NCI-H2107 (cell line): ENCODE measurements around the gene LINC01488.

Experiments used
- DNase-seq: peaks from one replicate; lab custom pipeline; 2025; lab: John Stamatoyannopoulos, UW

Gene LINC01488

DNA sequence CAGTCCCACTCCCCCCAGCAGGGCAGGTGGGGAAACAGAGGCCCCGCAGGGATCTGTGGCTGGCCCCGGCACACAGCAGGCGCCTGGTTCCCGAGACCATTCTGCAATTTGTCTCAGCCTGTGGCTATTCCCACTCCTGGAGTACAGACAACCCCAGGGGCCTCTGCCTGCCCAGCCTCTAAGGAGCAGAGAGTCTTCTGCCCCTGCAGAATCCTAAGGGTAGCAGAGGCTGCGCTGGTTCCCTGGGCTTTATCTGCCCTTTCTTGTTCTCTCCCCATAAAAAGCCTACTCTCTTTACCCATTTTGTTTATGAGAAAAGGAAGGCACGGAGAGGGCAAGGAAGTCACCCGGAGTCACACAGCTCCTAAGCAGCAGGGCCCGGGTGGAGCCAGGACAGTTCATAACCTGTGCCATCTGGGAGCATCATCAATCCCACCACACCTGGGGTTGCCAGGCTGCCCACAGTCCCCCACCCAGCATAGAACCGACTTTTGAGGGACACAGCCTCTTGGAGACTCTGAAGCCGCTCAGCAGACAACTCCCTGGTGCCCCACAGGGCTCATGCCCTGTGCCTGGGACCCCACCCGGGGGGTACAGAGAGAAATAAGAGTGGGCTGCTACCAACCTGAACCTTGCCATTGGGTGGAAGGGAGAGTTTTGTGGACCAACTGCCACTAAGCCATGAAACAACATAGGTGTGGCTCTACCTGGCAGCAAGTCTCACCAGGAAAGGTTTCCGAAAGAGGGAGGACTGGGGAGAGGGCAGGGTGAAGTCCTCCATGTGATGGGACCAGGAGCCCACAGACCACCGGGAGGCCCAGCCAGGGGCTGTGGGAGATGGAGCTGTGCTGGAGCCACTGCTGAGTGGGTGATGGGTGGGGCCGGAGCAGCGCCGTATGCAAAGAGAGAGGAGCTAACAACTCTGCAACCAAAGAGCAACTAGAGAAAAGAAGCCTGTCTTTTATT, 17.2 kb upstream of the LINC01488 start:
- DNase-seq = no peak

GRCh38 chr11:69465236-69466000, 16.0 kb upstream of the LINC01488 start:
- DNase-seq = no peak

DNA sequence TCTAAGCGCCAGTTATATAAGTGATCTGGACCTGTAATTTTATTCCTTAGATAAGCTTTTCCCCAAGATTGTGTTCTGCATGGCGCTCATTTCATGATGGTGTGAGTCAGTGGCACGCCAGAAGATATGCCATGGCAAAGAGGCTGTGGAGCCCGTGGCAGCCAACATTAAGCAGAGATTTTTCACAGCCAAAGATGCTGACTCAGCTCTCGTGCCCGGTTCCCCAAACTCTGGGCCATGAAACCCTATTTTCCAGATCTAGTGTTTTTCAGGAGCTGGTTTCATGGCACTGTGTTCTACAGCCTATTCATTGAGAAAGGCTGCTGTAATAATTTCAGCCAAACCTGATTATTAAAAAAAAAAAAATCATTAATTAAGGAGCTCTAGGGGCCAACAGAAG, 15.4 kb upstream of the LINC01488 start:
- no peak for DNase-seq

DNA sequence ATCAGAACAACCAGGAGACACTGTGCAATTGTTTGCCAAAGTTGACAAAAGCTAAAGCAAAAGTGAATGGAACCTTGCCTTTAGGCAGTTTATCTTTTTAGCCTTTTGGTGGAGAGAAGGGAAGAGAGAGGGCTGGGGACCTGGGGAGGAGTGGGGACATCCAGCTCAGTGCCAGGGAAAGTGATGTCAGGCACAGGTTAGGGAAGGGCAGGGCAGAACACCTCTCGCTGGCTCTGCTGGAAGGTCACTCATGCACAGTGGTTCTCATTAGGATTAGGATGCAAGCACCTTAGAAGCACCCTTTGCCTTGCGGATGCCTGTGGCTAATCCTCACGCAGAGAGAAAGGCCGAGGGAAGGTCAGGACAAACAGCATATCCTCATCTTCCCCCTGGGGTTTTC, 14.3 kb upstream of the LINC01488 start:
- no peak for DNase-seq

GRCh38 chr11:69467646-69468045, 13.8 kb upstream of the LINC01488 start:
- no peak for DNase-seq

GRCh38 chr11:69468221-69468620, 13.2 kb upstream of the LINC01488 start:
- DNase-seq = no peak

GRCh38 chr11:69468911-69469885, 12.3 kb upstream of the LINC01488 start:
- no peak for DNase-seq

DNA sequence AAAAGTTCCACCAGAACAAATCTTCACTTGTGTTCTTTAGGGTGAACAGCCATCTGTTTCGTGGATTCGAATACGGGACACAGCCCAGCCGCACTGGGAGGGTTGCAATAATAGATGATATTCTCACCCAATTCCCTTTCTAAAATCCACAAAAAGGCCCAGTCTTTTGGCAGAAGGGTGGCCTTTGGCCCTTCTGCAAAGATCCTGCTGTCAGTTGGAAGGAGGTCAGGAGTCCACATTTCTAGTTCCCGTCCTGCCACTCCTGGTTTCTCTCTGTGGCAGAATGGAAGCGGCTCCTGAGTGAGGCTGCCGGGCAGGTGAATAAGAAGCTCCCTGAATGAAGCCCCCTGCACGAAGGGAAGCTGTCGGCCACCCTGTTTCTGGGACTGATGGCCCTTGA, 11.2 kb upstream of the LINC01488 start:
- DNase-seq = no peak

GRCh38 chr11:69470793-69471728, 10.4 kb upstream of the LINC01488 start:
- no peak for DNase-seq

GRCh38 chr11:69471729-69472540, 9.5 kb upstream of the LINC01488 start:
- no peak for DNase-seq

- DNase-seq = no peak
Measured at GRCh38 chr11:69472541-69473275, 8.8 kb upstream of the LINC01488 start.

DNA sequence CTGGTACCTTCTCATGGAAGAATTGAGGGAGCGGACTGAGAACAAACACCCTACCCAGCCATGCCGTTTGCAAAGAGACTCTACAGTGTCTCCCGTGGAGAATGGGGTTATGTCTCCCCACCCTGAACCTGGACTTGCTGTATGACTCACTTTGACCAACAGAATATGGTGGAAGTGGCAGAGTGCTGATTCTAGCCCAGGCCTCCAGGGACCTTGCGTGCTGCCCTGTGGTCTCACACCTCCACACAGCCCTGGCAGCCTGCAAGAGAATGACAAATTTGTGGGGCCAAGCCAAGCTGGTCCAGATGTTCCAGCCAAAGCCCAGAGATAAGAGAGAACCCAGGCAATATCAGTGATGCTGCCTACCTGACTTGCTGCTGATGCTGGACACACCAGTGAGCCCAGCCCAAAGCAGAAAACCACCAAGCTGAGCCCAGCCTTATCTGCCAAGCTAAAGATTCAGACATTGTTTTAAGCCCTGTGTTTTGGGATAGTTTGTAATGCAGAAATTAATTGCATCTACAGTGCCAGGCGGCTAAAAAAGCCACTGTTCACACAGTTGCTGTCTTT, 8.1 kb upstream of the LINC01488 start:
- no peak for DNase-seq

- DNase-seq = no peak
Measured at GRCh38 chr11:69474736-69475135, 6.7 kb upstream of the LINC01488 start.

GRCh38 chr11:69475141-69475865, 6.2 kb upstream of the LINC01488 start:
- DNase-seq = no peak

GRCh38 chr11:69475866-69476471, 5.5 kb upstream of the LINC01488 start:
- DNase-seq = no peak

- no peak for DNase-seq
Measured at GRCh38 chr11:69476509-69476961, 4.9 kb upstream of the LINC01488 start.

DNA sequence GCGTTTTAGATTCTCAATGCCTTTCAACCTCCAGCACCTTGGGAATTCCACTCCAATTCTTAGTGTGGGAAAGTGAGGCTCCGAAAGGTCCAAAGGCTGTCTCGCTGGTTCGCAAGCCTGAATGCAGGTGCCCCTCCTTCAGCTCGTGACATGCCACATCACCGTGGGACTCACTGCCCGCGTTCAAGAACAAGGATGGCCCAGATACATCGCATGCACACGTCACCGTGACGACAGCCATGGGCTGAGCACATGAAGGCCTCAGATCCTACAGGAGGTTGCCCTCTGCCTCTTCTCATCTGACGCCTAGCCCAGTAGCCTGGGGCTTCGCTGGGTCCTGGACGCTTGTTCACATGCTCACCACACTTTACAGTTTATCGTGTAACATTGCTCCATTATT, 4.4 kb upstream of the LINC01488 start:
- no peak for DNase-seq
